ENCODE measurements around the gene NCAM2. TPM values are rescaled to one million over a fixed set of nuclear protein-coding genes. Genes with fewer than 3 reads are reported as not detected.

The NCAM2 gene
- total RNA-seq, 4 donors from 2014 or later: 0.96 to 1.6 TPM; not detected in 2

- no peaks in the 10 kb centered on the region for H3K27me3 ChIP-seq
- H3K9me3 ChIP-seq: no peaks in the 10 kb centered on the region
- H3K36me3 ChIP-seq: no peaks in the 10 kb centered on the region
- no peaks in the 10 kb centered on the region for H3K4me1 ChIP-seq
- TF ChIP-seq POLR2AphosphoS5 (IDR thresholded peaks at IDR 0.05): no peak
- no peak for TF ChIP-seq CTCF (IDR thresholded peaks at IDR 0.05)
- no peak for TF ChIP-seq POLR2A (IDR thresholded peaks at IDR 0.05)
- TF ChIP-seq EP300 (IDR thresholded peaks at IDR 0.05; ENCODE audit: low read depth): no peak
- intact Hi-C loops (cut with DNase I; ENCODE audit: low total_unique reads) (no loop called here), in situ Hi-C loops (cut with MboI; ENCODE audit: low pct_ligation_motif_present in 1 of 4, low pct_unique_long_range_greater_than_20kb in 1 of 4, low sequenced_read_pairs in 3 of 4) (no loop called here)
- H3K27ac ChIP-seq: no peak overlapping the region
- DNase-seq: no peak
- H3K4me3 ChIP-seq: no peak overlapping the region
These were observed 270.7 kb downstream of the NCAM2 start for GRCh38 chr21:21268885-21269284.

- no peak for DNase-seq
- no peaks in the 10 kb centered on the region for H3K27me3 ChIP-seq
- TF ChIP-seq POLR2AphosphoS5 (IDR thresholded peaks at IDR 0.05): no peak
- no peak for TF ChIP-seq EP300 (IDR thresholded peaks at IDR 0.05; ENCODE audit: low read depth)
- TF ChIP-seq POLR2A (IDR thresholded peaks at IDR 0.05): no peak
- TF ChIP-seq CTCF (IDR thresholded peaks at IDR 0.05): no peak
- no peak overlapping the region for H3K4me3 ChIP-seq
- in situ Hi-C loops (cut with MboI; ENCODE audit: low pct_ligation_motif_present in 1 of 4, low pct_unique_long_range_greater_than_20kb in 1 of 4, low sequenced_read_pairs in 3 of 4): no loop called here
- H3K36me3 ChIP-seq: no peaks in the 10 kb centered on the region
- no peaks in the 10 kb centered on the region for H3K4me1 ChIP-seq
- intact Hi-C loops (cut with DNase I; ENCODE audit: low total_unique reads): no loop called here
- no peak overlapping the region for H3K27ac ChIP-seq
- WGBS, 2 donors (ENCODE audit: low coverage in 1 of 2): 88 to 93% methylated on average over 3 to 13 of the region's 13 CpGs
- H3K9me3 ChIP-seq: no peaks in the 10 kb centered on the region
These were observed 281.1 kb downstream of the NCAM2 start for GRCh38 chr21:21279193-21279901.

GRCh38 chr21:21283810-21284209 is 285.6 kb downstream of the NCAM2 start:
- H3K4me1 ChIP-seq: no peaks in the 10 kb centered on the region
- intact Hi-C loops (cut with DNase I; ENCODE audit: low total_unique reads): no loop called here

More at GRCh38 chr21:21283810-21284209, 285.6 kb downstream of the NCAM2 start:
- Histone ChIP-seq H3K27ac (no peak overlapping the region), H3K36me3 (no peaks in the 10 kb centered on the region), H3K27me3 (no peaks in the 10 kb centered on the region), H3K9me3 (no peaks in the 10 kb centered on the region), H3K4me3 (no peak overlapping the region)
- DNase-seq: no peak
- WGBS, 2 donors (ENCODE audit: low coverage in 1 of 2): 87% methylated on average over 2 of the region's 2 CpGs
- in situ Hi-C loops (cut with MboI; ENCODE audit: low pct_ligation_motif_present in 1 of 4, low pct_unique_long_range_greater_than_20kb in 1 of 4, low sequenced_read_pairs in 3 of 4): no loop called here
- TF ChIP-seq CTCF (IDR thresholded peaks at IDR 0.05): no peak
- no peak for TF ChIP-seq POLR2AphosphoS5 (IDR thresholded peaks at IDR 0.05)
- TF ChIP-seq EP300 (IDR thresholded peaks at IDR 0.05; ENCODE audit: low read depth): no peak
- no peak for TF ChIP-seq POLR2A (IDR thresholded peaks at IDR 0.05)
